ENCODE results near the gene FGD5.

The FGD5 gene

GRCh38 chr3:14906355-14906971, 87.7 kb downstream of the FGD5 start:
- TF ChIP-seq TAF1 (IDR thresholded peaks at IDR 0.05; ENCODE audit: borderline replicate concordance, insufficient read depth, low read length) (no peak), FOXP2 (optimal IDR thresholded peaks at IDR 0.05; ENCODE audit: borderline replicate concordance, extremely low read depth, extremely low read length, insufficient read depth) (no peak), SIN3A (IDR thresholded peaks at IDR 0.05; ENCODE audit: borderline replicate concordance, insufficient read depth, low read length) (no peak)
- TF ChIP-seq, protein P1, sequence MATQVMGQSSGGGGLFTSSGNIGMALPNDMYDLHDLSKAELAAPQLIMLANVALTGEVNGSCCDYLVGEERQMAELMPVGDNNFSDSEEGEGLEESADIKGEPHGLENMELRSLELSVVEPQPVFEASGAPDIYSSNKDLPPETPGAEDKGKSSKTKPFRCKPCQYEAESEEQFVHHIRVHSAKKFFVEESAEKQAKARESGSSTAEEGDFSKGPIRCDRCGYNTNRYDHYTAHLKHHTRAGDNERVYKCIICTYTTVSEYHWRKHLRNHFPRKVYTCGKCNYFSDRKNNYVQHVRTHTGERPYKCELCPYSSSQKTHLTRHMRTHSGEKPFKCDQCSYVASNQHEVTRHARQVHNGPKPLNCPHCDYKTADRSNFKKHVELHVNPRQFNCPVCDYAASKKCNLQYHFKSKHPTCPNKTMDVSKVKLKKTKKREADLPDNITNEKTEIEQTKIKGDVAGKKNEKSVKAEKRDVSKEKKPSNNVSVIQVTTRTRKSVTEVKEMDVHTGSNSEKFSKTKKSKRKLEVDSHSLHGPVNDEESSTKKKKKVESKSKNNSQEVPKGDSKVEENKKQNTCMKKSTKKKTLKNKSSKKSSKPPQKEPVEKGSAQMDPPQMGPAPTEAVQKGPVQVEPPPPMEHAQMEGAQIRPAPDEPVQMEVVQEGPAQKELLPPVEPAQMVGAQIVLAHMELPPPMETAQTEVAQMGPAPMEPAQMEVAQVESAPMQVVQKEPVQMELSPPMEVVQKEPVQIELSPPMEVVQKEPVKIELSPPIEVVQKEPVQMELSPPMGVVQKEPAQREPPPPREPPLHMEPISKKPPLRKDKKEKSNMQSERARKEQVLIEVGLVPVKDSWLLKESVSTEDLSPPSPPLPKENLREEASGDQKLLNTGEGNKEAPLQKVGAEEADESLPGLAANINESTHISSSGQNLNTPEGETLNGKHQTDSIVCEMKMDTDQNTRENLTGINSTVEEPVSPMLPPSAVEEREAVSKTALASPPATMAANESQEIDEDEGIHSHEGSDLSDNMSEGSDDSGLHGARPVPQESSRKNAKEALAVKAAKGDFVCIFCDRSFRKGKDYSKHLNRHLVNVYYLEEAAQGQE (IDR thresholded peaks at IDR 0.05; ENCODE audit: insufficient read depth in 1 of 2, low read depth in 2 of 2, low read length in 2 of 2): no peak

- TF ChIP-seq POLR2AphosphoS5 (IDR thresholded peaks at IDR 0.05; ENCODE audit: low read depth, low read length) (no peak), TAF1 (IDR thresholded peaks at IDR 0.05; ENCODE audit: borderline replicate concordance, insufficient read depth, low read length) (no peak), FOXP2 (optimal IDR thresholded peaks at IDR 0.05; ENCODE audit: borderline replicate concordance, extremely low read depth, extremely low read length, insufficient read depth) (no peak), SIN3A (IDR thresholded peaks at IDR 0.05; ENCODE audit: borderline replicate concordance, insufficient read depth, low read length) (no peak)
- TF ChIP-seq, protein P1 (IDR thresholded peaks at IDR 0.05; ENCODE audit: insufficient read depth in 1 of 2, low read depth in 2 of 2, low read length in 2 of 2): no peak
These were observed 88.5 kb downstream of the FGD5 start for GRCh38 chr3:14907043-14907966.

DNA sequence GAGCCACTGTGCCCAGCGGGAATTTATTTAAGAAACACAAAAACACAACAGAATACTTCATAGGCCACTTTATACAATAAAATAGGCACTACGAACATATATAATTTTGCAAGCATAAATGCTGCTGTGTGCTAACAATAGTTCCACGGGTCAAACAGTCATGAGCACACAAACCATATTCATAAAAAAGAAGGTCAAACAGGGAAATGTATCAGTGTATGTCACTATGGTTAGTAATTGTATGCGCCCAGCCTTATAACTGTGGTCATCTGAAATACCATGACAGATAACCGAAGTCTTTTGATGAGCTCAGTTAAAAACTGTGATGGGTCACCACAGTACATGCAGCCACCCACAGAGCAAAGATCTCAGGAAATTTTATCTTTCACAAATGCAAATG, 90.5 kb downstream of the FGD5 start:
- TF ChIP-seq SIN3A (IDR thresholded peaks at IDR 0.05; ENCODE audit: borderline replicate concordance, insufficient read depth, low read length): no peak
- TF ChIP-seq, protein P1 (IDR thresholded peaks at IDR 0.05; ENCODE audit: insufficient read depth in 1 of 2, low read depth in 2 of 2, low read length in 2 of 2): no peak
- no peak for TF ChIP-seq POLR2AphosphoS5 (IDR thresholded peaks at IDR 0.05; ENCODE audit: low read depth, low read length)
- TF ChIP-seq TAF1 (IDR thresholded peaks at IDR 0.05; ENCODE audit: borderline replicate concordance, insufficient read depth, low read length): no peak
- TF ChIP-seq FOXP2 (optimal IDR thresholded peaks at IDR 0.05; ENCODE audit: borderline replicate concordance, extremely low read depth, extremely low read length, insufficient read depth): no peak

DNA sequence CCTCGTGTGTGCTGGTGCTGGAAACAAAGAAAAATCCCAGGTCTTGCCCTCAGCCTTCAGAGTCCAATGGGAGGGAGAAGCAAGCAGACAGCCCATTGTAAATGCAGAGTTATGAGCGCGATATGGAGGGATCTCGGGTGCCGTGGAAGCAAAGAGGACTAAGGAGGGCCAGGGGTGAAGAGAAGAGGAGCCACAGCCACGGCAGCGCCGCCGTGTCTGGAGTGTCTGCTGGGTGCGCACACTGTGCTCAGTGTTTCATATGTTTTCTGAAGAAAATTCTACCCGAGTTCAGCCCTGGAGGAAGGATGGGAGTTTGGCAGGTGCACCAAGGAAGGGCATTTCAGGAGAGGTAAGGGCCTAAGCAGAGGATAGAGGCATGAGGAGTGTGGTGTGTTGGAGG, 92.9 kb downstream of the FGD5 start:
- TF ChIP-seq POLR2AphosphoS5 (IDR thresholded peaks at IDR 0.05; ENCODE audit: low read depth, low read length) (no peak), FOXP2 (optimal IDR thresholded peaks at IDR 0.05; ENCODE audit: borderline replicate concordance, extremely low read depth, extremely low read length, insufficient read depth) (no peak), SIN3A (IDR thresholded peaks at IDR 0.05; ENCODE audit: borderline replicate concordance, insufficient read depth, low read length) (no peak)

DNA sequence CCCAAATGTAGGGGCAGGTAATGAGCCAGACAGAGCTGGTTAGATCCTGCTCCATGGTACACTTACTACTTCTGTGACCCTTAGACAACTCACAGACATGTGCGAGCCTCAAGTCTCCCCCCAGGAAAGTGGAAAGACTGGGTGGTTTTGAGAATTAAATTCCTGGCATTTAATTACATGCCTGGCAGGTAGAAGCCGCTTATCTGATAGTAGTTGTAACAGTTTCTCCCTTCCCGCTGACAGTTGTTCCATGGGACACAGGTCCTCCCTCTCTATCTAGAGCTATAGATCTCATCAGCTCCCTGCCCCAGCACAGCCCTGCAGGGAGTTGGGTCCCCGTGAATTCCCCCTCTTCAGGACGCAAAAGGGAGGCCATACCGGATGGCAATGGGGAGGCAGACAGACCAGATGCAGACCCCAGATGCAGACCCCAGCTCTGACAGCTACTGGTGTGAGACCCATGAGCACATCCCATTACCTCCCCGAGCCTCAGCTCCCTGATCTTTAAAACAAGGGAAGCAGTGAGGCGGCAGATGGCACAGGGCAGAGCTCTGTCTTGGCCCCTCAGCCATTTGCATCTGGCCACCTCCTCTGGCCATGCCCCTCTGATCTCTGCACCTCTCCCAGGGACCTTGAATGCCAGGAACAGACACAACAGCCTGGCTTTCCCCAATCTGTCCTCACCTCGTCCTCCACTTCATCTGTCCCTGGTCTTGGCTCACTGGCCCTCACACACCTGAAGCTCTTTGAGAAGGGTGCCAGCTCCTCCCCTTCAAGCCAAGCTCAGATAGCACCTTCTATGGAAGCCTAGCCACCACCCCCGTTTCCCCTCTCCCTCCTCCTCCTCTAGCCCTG, 94.5 kb downstream of the FGD5 start:
- no peak for TF ChIP-seq SIN3A (IDR thresholded peaks at IDR 0.05; ENCODE audit: borderline replicate concordance, insufficient read depth, low read length)
- no peak for TF ChIP-seq FOXP2 (optimal IDR thresholded peaks at IDR 0.05; ENCODE audit: borderline replicate concordance, extremely low read depth, extremely low read length, insufficient read depth)
- TF ChIP-seq POLR2AphosphoS5 (IDR thresholded peaks at IDR 0.05; ENCODE audit: low read depth, low read length): no peak
- TF ChIP-seq, protein P1 (IDR thresholded peaks at IDR 0.05; ENCODE audit: insufficient read depth in 1 of 2, low read depth in 2 of 2, low read length in 2 of 2): no peak
- TF ChIP-seq TAF1 (IDR thresholded peaks at IDR 0.05; ENCODE audit: borderline replicate concordance, insufficient read depth, low read length): no peak

Data from PFSK-1 (cell line).